Thoracic aorta (tissue), 2 donors: ENCODE results near the gene MDC1. TPM values are rescaled to one million over a fixed set of nuclear protein-coding genes. Genes with fewer than 3 reads are reported as not detected.
"Not testable (repeated sequence)": the region's sequence is repeated elsewhere in the genome, so short reads cannot be mapped to it uniquely, and the experiment has no call there.

Experiments used
- ATAC-seq: fragments of 150-250 bp; one replicate; pipeline ENCODE4 v1.8.0; 2017; ENCODE audit warnings: low read depth; ENCODE audit not compliant: insufficient number of reproducible peaks, low FRiP score
- DNase-seq: peaks from one replicate; pipeline ENCODE4 v3.0.0-alpha.2; 2020; ENCODE audit warnings: low spot score
- H3K27ac ChIP-seq, 2 donors: fragments of 200-600 bp; sonication (generic); 1 replicate in 1 of 2; 2 replicates in 1 of 2; pipeline ENCODE4 v1.5.1; 2016; ENCODE audit warnings: mild to moderate bottlenecking in 2 of 2, moderate library complexity in 2 of 2
- H3K27me3 ChIP-seq: fragments of 200-600 bp; sonication (generic); replicated peaks from 2 replicates; pipeline ENCODE4 v1.6.0; 2016; ENCODE audit warnings: mild to moderate bottlenecking; ENCODE audit not compliant: insufficient read depth
- H3K36me3 ChIP-seq: fragments of 200-600 bp; sonication (generic); one replicate; pipeline ENCODE4 v1.5.1; 2016
- H3K4me1 ChIP-seq, 2 donors: fragments of 200-600 bp; sonication (generic); 1 replicate in 1 of 2; 2 replicates in 1 of 2; pipeline versions ENCODE4 v1.5.1 to v1.6.0; 2016; ENCODE audit warnings: low read depth in 2 of 2, mild to moderate bottlenecking in 1 of 2; ENCODE audit not compliant: control insufficient read depth in 1 of 2
- H3K4me3 ChIP-seq: fragments of 200-600 bp; sonication (generic); 2 replicates; pipeline ENCODE4 v1.5.1; 2016; ENCODE audit warnings: mild to moderate bottlenecking
- H3K9me3 ChIP-seq: fragments of 200-600 bp; sonication (generic); 2 replicates; pipeline ENCODE4 v1.5.1; 2016
- CTCF ChIP-seq: fragments of 200-600 bp; sonication (generic); IDR thresholded peaks from one replicate; pipeline ENCODE4 v1.5.1; 2019; ENCODE audit warnings: antibody characterized with exemption
- total RNA-seq, 2 donors: library from RNA; depleted of rRNA; stranded (reverse); fragments of >200 nt; gene quantifications; one replicate each; pipeline versions ENCODE4 v1.1.0 to v1.2.3, GENCODE V29; 2016

Gene MDC1
- total RNA-seq, 2 donors from 2014 or later: 16.6 to 22.6 TPM

GRCh38 chr6:30719356-30719755 is 2.3 kb upstream of the MDC1 start:
- Histone ChIP-seq H3K27me3 (no peaks in the 10 kb centered on the region), H3K9me3 (no peaks in the 10 kb centered on the region), H3K4me3 (peak overlapping the region; percentile 93), H3K27ac (peak overlapping the region; percentile 80 to 84), H3K36me3 (peaks cover 15% of the 10 kb centered on the region), H3K4me1 (peaks cover 10 to 54% of the 10 kb centered on the region in 2 donors)
- ATAC-seq: no peak
- no peak for TF ChIP-seq CTCF
- DNase-seq: no peak

- Histone ChIP-seq H3K27ac (peak overlapping the region; percentile 76 to 84), H3K4me3 (peak overlapping the region; percentile 80), H3K36me3 (peaks cover 13% of the 10 kb centered on the region), H3K4me1 (peaks cover 10 to 42% of the 10 kb centered on the region in 2 donors)
- not testable (repeated sequence) for DNase-seq, H3K27me3 ChIP-seq, H3K9me3 ChIP-seq, ATAC-seq
Observed at GRCh38 chr6:30717845-30718720, 1.0 kb upstream of the MDC1 start.

- no peak for ATAC-seq
- peak overlapping the region; percentile 80 for H3K4me3 ChIP-seq
- no peaks in the 10 kb centered on the region for H3K9me3 ChIP-seq
- TF ChIP-seq CTCF: no peak
- no peak for DNase-seq
- H3K36me3 ChIP-seq: peaks cover 23% of the 10 kb centered on the region
- H3K27ac ChIP-seq: peak overlapping the region; percentile 84 to 91
- peaks cover 10 to 30% of the 10 kb centered on the region in 2 donors for H3K4me1 ChIP-seq
- H3K27me3 ChIP-seq: no peaks in the 10 kb centered on the region
Observed at GRCh38 chr6:30716879-30717128, 277 bp downstream of the MDC1 start.

- Histone ChIP-seq H3K36me3 (peaks cover 44% of the 10 kb centered on the region), H3K27ac (no peak overlapping the region)
- TF ChIP-seq CTCF: no peak
Observed at GRCh38 chr6:30714263-30714662, 2.8 kb downstream of the MDC1 start.

GRCh38 chr6:30712441-30712945 is 4.6 kb downstream of the MDC1 start:
- no peaks in the 10 kb centered on the region for H3K27me3 ChIP-seq
- H3K4me3 ChIP-seq: no peak overlapping the region
- no peak overlapping the region for H3K27ac ChIP-seq
- H3K9me3 ChIP-seq: no peaks in the 10 kb centered on the region
- H3K4me1 ChIP-seq: peaks cover 0 to 9% of the 10 kb centered on the region in 2 donors
- no peak for TF ChIP-seq CTCF
- H3K36me3 ChIP-seq: peaks cover 56% of the 10 kb centered on the region
- no peak for ATAC-seq
- no peak for DNase-seq

More at GRCh38 chr6:30714263-30714662, 2.8 kb downstream of the MDC1 start:
- H3K4me1 ChIP-seq: peaks cover 5 to 21% of the 10 kb centered on the region in 2 donors
- H3K9me3 ChIP-seq: no peaks in the 10 kb centered on the region
- H3K27me3 ChIP-seq: no peaks in the 10 kb centered on the region
- ATAC-seq: no peak
- DNase-seq: no peak
- no peak overlapping the region for H3K4me3 ChIP-seq
